M059J (cell line): ENCODE measurements around the gene CCDC183. TPM values are rescaled to one million over a fixed set of nuclear protein-coding genes. Genes with fewer than 3 reads are reported as not detected.
"Not testable (repeated sequence)": the region's sequence is repeated elsewhere in the genome, so short reads cannot be mapped to it uniquely, and the experiment has no call there.

Experiments
- DNase-seq: peaks from one replicate; pipeline ENCODE4 v3.0.0-alpha.2; 2012; ENCODE audit warnings: low read depth
- total RNA-seq: library from RNA; depleted of rRNA; stranded (reverse); fragments of >200 nt; shearing (Covaris generic); gene quantifications from 2 replicates; pipeline ENCODE4 v1.2.3, GENCODE V29; 2014

The CCDC183 gene
- total RNA-seq, 1 experiment from 2014 or later: not detected

GRCh38 chr9:136785565-136786355, 10.4 kb upstream of the CCDC183 start:
- DNase-seq: not testable (repeated sequence)

- no peak for DNase-seq
Measured at GRCh38 chr9:136786451-136786850, 9.7 kb upstream of the CCDC183 start.

- DNase-seq: not testable (repeated sequence)
Measured at GRCh38 chr9:136786983-136787382, 9.2 kb upstream of the CCDC183 start.

- peak; percentile 59 for DNase-seq
Measured at GRCh38 chr9:136787690-136788400, 8.3 kb upstream of the CCDC183 start.

- not testable (repeated sequence) for DNase-seq
Measured at GRCh38 chr9:136788644-136789522, 7.3 kb upstream of the CCDC183 start.

- DNase-seq: no peak
Measured at GRCh38 chr9:136789523-136789937, 6.6 kb upstream of the CCDC183 start.

- peak; percentile 98 for DNase-seq
Measured at GRCh38 chr9:136790640-136791515, 5.3 kb upstream of the CCDC183 start, which contains the start of gene TMEM141. TMEM141 (plus strand) TSS chr9:136791344; CDS start chr9:136791371, 27 bp downstream.

GRCh38 chr9:136791516-136792276, 4.4 kb upstream of the CCDC183 start:
- DNase-seq: peak; percentile 27

- no peak for DNase-seq
Measured at GRCh38 chr9:136792321-136793085, 3.6 kb upstream of the CCDC183 start.

- DNase-seq: no peak
Measured at GRCh38 chr9:136793086-136793946, 2.8 kb upstream of the CCDC183 start.

- DNase-seq: no peak
Measured at GRCh38 chr9:136794281-136794999, 1.7 kb upstream of the CCDC183 start.

- DNase-seq: no peak
Measured at GRCh38 chr9:136795000-136795348, 1.2 kb upstream of the CCDC183 start.

- not testable (repeated sequence) for DNase-seq
Measured at GRCh38 chr9:136796775-136797347, 723 bp downstream of the CCDC183 start.

GRCh38 chr9:136798708-136799078, 2.6 kb downstream of the CCDC183 start:
- DNase-seq: no peak

GRCh38 chr9:136799079-136799853, 3.1 kb downstream of the CCDC183 start:
- DNase-seq: no peak

- peak; percentile 75 for DNase-seq
Measured at GRCh38 chr9:136799854-136800657, 3.9 kb downstream of the CCDC183 start.
